Endothelial cell of umbilical vein (primary cell): ENCODE data around the gene APELA. TPM values are rescaled to one million over a fixed set of nuclear protein-coding genes. Genes with fewer than 3 reads are reported as not detected.

ENCODE experiments used
- BruUV-seq: library from RNA; stranded (reverse); fragments of 400-500 nt; replicated peaks from 2 replicates; lab custom pipeline; 2021; lab: Mats Ljungman, UMichigan
- CTCF ChIA-PET: fragments of 300-600, 350-600 bp; sonication (Branson Sonifier 250); formaldehyde crosslinking; loops from one replicate; lab custom pipeline; 2021; ENCODE audit warnings: antibody characterized with exemption, inconsistent platforms; lab: Charles Lee
- POLR2A ChIA-PET: fragments of 300-600, 350-600 bp; sonication (Branson Sonifier 250); formaldehyde crosslinking; loops from one replicate; lab custom pipeline; 2021; ENCODE audit warnings: antibody characterized with exemption, inconsistent platforms; lab: Charles Lee
- DNase-seq: peaks from one replicate; pipeline ENCODE4 v3.0.0-alpha.2; 2011; ENCODE audit warnings: low read depth, low spot score
- FAIRE-seq: peaks from 2 replicates; lab custom pipeline; 2011; peaks lifted over from hg19 to GRCh38; lab: Jason Lieb, UNC
- H2AFZ ChIP-seq: 2 replicates; pipeline ENCODE4 v1.6.0; 2012; ENCODE audit warnings: low read depth, low read length, control low read depth, inconsistent platforms
- H3K27ac ChIP-seq: 2 replicates; pipeline ENCODE4 v1.5.1; 2011; ENCODE audit warnings: low read depth, mild to moderate bottlenecking, control low read depth, low read length, moderate library complexity; ENCODE audit not compliant: insufficient read depth
- H3K27me3 ChIP-seq, 2 experiments: 2 replicates each; pipeline versions ENCODE4 v1.6.0 to v1.6.1; 2011; ENCODE audit warnings: low read length in 2 of 2, mixed read lengths in 1 of 2; ENCODE audit not compliant: control insufficient read depth in 2 of 2, insufficient read depth in 2 of 2
- H3K36me3 ChIP-seq, 2 experiments: 2 replicates in 1 of 2; 3 replicates in 1 of 2; pipeline ENCODE4 v1.5.1; 2011; ENCODE audit warnings: low read length in 2 of 2, mild to moderate bottlenecking in 1 of 2, moderate library complexity in 1 of 2; ENCODE audit not compliant: control insufficient read depth in 2 of 2, insufficient read depth in 2 of 2; ENCODE audit errors: extremely low read depth in 1 of 2
- H3K4me1 ChIP-seq: 3 replicates; pipeline ENCODE4 v1.5.1; 2011; ENCODE audit warnings: mild to moderate bottlenecking, low read length; ENCODE audit not compliant: control insufficient read depth, insufficient read depth; ENCODE audit errors: extremely low read depth
- H3K4me2 ChIP-seq: 2 replicates; pipeline ENCODE4 v1.6.1; 2011; ENCODE audit warnings: low read length, control low read depth, mixed read lengths; ENCODE audit not compliant: insufficient read depth
- H3K4me3 ChIP-seq, 3 experiments: fragments of 200-600 bp in 1 of 3; sonication (generic), shearing (Covaris generic) in 1 of 3; replicated peaks in 1 of 3; 2 replicates each; pipeline ENCODE4 v1.5.1; 2011 to 2016; ENCODE audit warnings: control low read depth in 3 of 3, low read length in 3 of 3, mild to moderate bottlenecking in 2 of 3, inconsistent platforms in 1 of 3, low read depth in 1 of 3, moderate library complexity in 1 of 3; ENCODE audit not compliant: insufficient read depth in 1 of 3
- H3K79me2 ChIP-seq: 2 replicates; pipeline ENCODE4 v1.6.0; 2012; ENCODE audit warnings: low read length, inconsistent platforms; ENCODE audit not compliant: control insufficient read depth, insufficient read depth
- H3K9ac ChIP-seq: replicated peaks from 2 replicates; pipeline ENCODE3; 2011; ENCODE audit warnings: low read length, control low read depth; ENCODE audit not compliant: insufficient read depth; ENCODE audit errors: extremely low read depth
- H3K9me1 ChIP-seq: replicated peaks from 3 replicates; pipeline ENCODE4 v1.6.0; 2011; ENCODE audit warnings: mild to moderate bottlenecking, low read length; ENCODE audit not compliant: control insufficient read depth, insufficient read depth; ENCODE audit errors: extremely low read depth
- H3K9me3 ChIP-seq: replicated peaks from 2 replicates; pipeline ENCODE4 v1.5.1; 2012; ENCODE audit warnings: low read length, inconsistent platforms; ENCODE audit not compliant: control insufficient read depth, insufficient read depth
- H4K20me1 ChIP-seq: replicated peaks from 2 replicates; pipeline ENCODE3; 2011; ENCODE audit warnings: mild to moderate bottlenecking, low read length; ENCODE audit not compliant: control insufficient read depth, insufficient read depth; ENCODE audit errors: extremely low read depth
- EZH2 ChIP-seq: IDR thresholded peaks from 2 replicates; pipeline ENCODE4 v1.6.1; 2012; ENCODE audit warnings: borderline replicate concordance, low read depth, mild to moderate bottlenecking, moderate library complexity, low read length, inconsistent platforms; ENCODE audit not compliant: severe bottlenecking
- FOS ChIP-seq: IDR thresholded peaks from 2 replicates; pipeline ENCODE4 v1.6.1; 2011; ENCODE audit warnings: mild to moderate bottlenecking, low read length, moderate library complexity, borderline replicate concordance; ENCODE audit not compliant: insufficient read depth
- GATA2 ChIP-seq: IDR thresholded peaks from 2 replicates; pipeline ENCODE4 v1.7.0; 2011; ENCODE audit warnings: low read depth, mild to moderate bottlenecking, moderate library complexity, mixed read lengths, low read length; ENCODE audit not compliant: insufficient read length, insufficient read depth
- JUN ChIP-seq: IDR thresholded peaks from 2 replicates; pipeline ENCODE4 v1.6.1; 2011; ENCODE audit warnings: borderline replicate concordance, low read depth; ENCODE audit not compliant: insufficient read length, insufficient read depth
- MYC ChIP-seq: IDR thresholded peaks from one replicate; pipeline ENCODE4 v1.6.1; 2011; ENCODE audit warnings: mild to moderate bottlenecking, low read depth, low read length
- POLR2A ChIP-seq: IDR thresholded peaks from 2 replicates; pipeline ENCODE4 v1.6.1; 2012; ENCODE audit warnings: low read depth, mild to moderate bottlenecking, control low read depth, low read length
- POLR2AphosphoS5 ChIP-seq: IDR thresholded peaks from 2 replicates; pipeline ENCODE4 v1.6.1; 2012; ENCODE audit warnings: low read depth, mild to moderate bottlenecking, control low read depth, low read length, moderate library complexity; ENCODE audit not compliant: insufficient read depth
- dilution Hi-C: fragments of 300-500 bp; cut with MboI; formaldehyde crosslinking; loops from one replicate; pipeline ENCODE4 v1.15.0; 2019; ENCODE audit warnings: low sequenced_read_pairs; ENCODE audit not compliant: extremely low pct_ligation_motif_present
- intact Hi-C: fragments of 100-400 bp; cut with micrococcal nuclease; formaldehyde crosslinking; loops from one replicate; pipeline ENCODE4 v1.10.0; 2022
- polyA plus RNA-seq, 4 experiments: library from polyadenylated mRNA; depleted of rRNA in 3 of 4; stranded (reverse) in 3 of 4; unstranded in 1 of 4; fragments of >200 nt; gene quantifications; 2 replicates each; pipeline versions ENCODE4 v1.2.1 to v1.2.3, GENCODE V29; 2011 to 2012; ENCODE audit warnings: missing spikeins in 1 of 4
- total RNA-seq: library from RNA; stranded (reverse); gene quantifications from 2 replicates; pipeline ENCODE4 v1.2.3, GENCODE V29; 2021
- TF ChIP-seq, protein P1 (sequence below), 2 donors: IDR thresholded peaks; 1 replicate in 1 of 2; 2 replicates in 1 of 2; pipeline ENCODE4 v1.5.1; 2011; ENCODE audit warnings: low read length in 2 of 2, mild to moderate bottlenecking in 2 of 2, moderate library complexity in 2 of 2, control low read depth in 1 of 2, inconsistent platforms in 1 of 2, low read depth in 1 of 2; ENCODE audit not compliant: insufficient read depth in 1 of 2; ENCODE audit errors: extremely low read depth in 1 of 2
- TF ChIP-seq, protein P2 (sequence below): IDR thresholded peaks from 2 replicates; pipeline ENCODE4 v1.6.1; 2011; ENCODE audit not compliant: insufficient read depth, insufficient read length

Gene APELA
- total and polyA plus RNA-seq, 2 donors (not counting 3 experiments of a cell fraction or from before 2014, with no cell fraction given): not detected

DNA sequence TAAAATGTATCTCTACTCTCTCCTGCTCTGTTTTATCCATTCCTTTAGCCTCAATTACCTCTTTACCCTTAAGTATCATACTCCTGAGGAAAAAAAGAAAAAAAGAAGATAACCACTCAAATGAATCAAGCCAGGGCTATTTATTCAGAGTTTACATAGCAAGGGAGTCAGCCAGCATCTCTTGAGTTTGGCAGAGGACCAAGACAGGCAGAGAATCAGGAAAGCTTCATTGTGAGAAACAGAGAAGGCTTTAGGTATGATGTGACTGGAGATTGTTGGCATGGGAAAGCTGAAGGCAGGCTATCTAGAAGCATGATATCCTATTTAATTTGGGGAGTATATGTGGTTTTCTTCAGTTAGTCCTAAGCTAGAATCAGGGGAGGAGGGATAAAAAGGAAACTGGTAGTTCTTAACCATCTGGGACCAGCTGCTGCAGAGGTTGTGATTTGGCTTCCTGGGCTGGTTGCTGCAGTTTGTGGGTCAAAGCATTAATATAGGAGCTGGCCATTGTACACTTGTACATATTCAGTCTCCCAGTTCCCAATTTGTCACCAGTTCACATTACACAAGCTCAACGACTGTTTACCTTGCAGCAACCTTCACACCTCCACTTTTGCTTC lies 11.2 kb downstream of the APELA start:
- intact Hi-C loops: no loop called here
- no peak overlapping the region for H2AFZ ChIP-seq
- no peak overlapping the region for H3K9ac ChIP-seq
- dilution Hi-C loops: no loop called here
- H3K79me2 ChIP-seq: no peaks in the 10 kb centered on the region
- no peaks in the 10 kb centered on the region for H3K9me1 ChIP-seq
- FAIRE-seq (no peak), DNase-seq (no peak)
- no peaks in the 10 kb centered on the region for H3K27me3 ChIP-seq
- BruUV-seq: no TSS peak
- ChIA-PET POLR2A (no interaction called here), CTCF (no interaction called here)
- H3K4me1 ChIP-seq: no peaks in the 10 kb centered on the region
- no peak overlapping the region for H3K4me2 ChIP-seq
- TF ChIP-seq POLR2A: no peak
- TF ChIP-seq, protein P1, sequence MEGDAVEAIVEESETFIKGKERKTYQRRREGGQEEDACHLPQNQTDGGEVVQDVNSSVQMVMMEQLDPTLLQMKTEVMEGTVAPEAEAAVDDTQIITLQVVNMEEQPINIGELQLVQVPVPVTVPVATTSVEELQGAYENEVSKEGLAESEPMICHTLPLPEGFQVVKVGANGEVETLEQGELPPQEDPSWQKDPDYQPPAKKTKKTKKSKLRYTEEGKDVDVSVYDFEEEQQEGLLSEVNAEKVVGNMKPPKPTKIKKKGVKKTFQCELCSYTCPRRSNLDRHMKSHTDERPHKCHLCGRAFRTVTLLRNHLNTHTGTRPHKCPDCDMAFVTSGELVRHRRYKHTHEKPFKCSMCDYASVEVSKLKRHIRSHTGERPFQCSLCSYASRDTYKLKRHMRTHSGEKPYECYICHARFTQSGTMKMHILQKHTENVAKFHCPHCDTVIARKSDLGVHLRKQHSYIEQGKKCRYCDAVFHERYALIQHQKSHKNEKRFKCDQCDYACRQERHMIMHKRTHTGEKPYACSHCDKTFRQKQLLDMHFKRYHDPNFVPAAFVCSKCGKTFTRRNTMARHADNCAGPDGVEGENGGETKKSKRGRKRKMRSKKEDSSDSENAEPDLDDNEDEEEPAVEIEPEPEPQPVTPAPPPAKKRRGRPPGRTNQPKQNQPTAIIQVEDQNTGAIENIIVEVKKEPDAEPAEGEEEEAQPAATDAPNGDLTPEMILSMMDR (IDR thresholded peaks at IDR 0.05; ENCODE audit: extremely low read depth in 1 of 2, insufficient read depth in 1 of 2, low read depth in 1 of 2, low read length in 2 of 2): no peak
- TF ChIP-seq EZH2: no peak
- no peak for TF ChIP-seq FOS
- TF ChIP-seq JUN: no peak
- TF ChIP-seq, protein P2, sequence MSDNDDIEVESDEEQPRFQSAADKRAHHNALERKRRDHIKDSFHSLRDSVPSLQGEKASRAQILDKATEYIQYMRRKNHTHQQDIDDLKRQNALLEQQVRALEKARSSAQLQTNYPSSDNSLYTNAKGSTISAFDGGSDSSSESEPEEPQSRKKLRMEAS: no peak
- no peak for TF ChIP-seq POLR2AphosphoS5
- TF ChIP-seq GATA2: no peak
- TF ChIP-seq MYC: no peak
- H3K36me3 ChIP-seq: no peaks in the 10 kb centered on the region
- no peaks in the 10 kb centered on the region for H4K20me1 ChIP-seq
- no peaks in the 10 kb centered on the region for H3K9me3 ChIP-seq
- H3K27ac ChIP-seq: no peak overlapping the region
- no peak overlapping the region for H3K4me3 ChIP-seq
